ENCODE data around the gene PDE7B. TPM values are rescaled to one million over a fixed set of nuclear protein-coding genes. Genes with fewer than 3 reads are reported as not detected.

Gene PDE7B
- polyA plus RNA-seq, 1 of the 3 experiments (the other 2 are of a cell fraction), result 1.9 TPM

DNA sequence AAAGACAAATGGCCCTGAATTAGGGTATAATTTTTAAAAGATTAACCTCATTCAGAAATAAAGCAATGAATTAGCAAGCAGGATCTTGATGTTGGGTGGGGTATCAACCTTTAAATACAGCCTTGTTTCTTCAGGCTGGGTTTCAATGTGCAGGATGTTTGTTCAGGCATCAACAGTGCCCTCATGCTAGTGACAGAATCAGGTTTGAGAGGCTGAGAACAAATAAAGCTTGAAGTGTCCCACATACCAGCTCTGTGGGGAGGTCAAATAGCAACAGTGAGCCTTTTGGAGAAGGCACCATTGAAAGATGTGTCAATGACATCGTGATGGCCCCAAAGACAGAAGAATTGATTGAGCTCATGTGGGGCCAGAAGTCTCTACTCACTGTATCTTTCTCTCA lies 330.4 kb downstream of the PDE7B start:
- H3K9me2 ChIP-seq, result no peaks in the 10 kb centered on the region
- H3K4me3 ChIP-seq (ENCODE audit: low read depth in 2 of 2, low read length in 1 of 2), result no peak overlapping the region
- ChIA-PET CTCF (no interaction called here), POLR2A (no interaction called here)
- H3K4me1 ChIP-seq (ENCODE audit: control insufficient read depth in 1 of 2, insufficient read depth in 2 of 2, low read depth in 1 of 2, low read length in 1 of 2), result peaks cover 0 to 2% of the 10 kb centered on the region in 2 experiments; a peak in 1 of 4 replicates
- H3K36me3 ChIP-seq (replicated peaks in 1 of 2; ENCODE audit: control insufficient read depth in 1 of 2, insufficient read depth in 2 of 2, low read length in 1 of 2), result peaks cover 1 to 3% of the 10 kb centered on the region in 2 experiments
- H3K79me2 ChIP-seq (ENCODE audit: insufficient read depth), result no peaks in the 10 kb centered on the region
- no peak overlapping the region for H3K27ac ChIP-seq (ENCODE audit: low read depth in 2 of 2, low read length in 1 of 2)
- H3K4me2 ChIP-seq, result no peak overlapping the region
- no peak overlapping the region for H3K9ac ChIP-seq
- TF ChIP-seq EP300 (IDR thresholded peaks at IDR 0.05; ENCODE audit: borderline replicate concordance in 1 of 2, low read depth in 1 of 2, low read length in 1 of 2) (no peak), ELF1 (IDR thresholded peaks at IDR 0.05) (no peak), CHD2 (IDR thresholded peaks at IDR 0.05; ENCODE audit: low read length, partially characterized antibody) (no peak), TAF1 (IDR thresholded peaks at IDR 0.05; ENCODE audit: borderline replicate concordance, low read depth, low read length) (no peak), RAD21 (IDR thresholded peaks at IDR 0.05; ENCODE audit: low read length) (no peak), TCF12 (IDR thresholded peaks at IDR 0.05) (no peak), JUND (IDR thresholded peaks at IDR 0.05) (no peak), FOSL2 (IDR thresholded peaks at IDR 0.05; ENCODE audit: borderline replicate concordance, low read depth) (no peak), USF1 (IDR thresholded peaks at IDR 0.05; ENCODE audit: borderline replicate concordance, low read depth) (no peak), RXRA (IDR thresholded peaks at IDR 0.05; ENCODE audit: borderline replicate concordance, low read depth) (no peak), GABPA (IDR thresholded peaks at IDR 0.05; ENCODE audit: low read depth) (no peak), EZH2phosphoT487 (IDR thresholded peaks at IDR 0.05; ENCODE audit: borderline replicate concordance, low read depth) (no peak), PBX3 (IDR thresholded peaks at IDR 0.05) (no peak), FOXM1 (IDR thresholded peaks at IDR 0.05; ENCODE audit: low read depth) (no peak), SIN3A (IDR thresholded peaks at IDR 0.05; ENCODE audit: borderline replicate concordance, low read depth, low read length) (no peak), POLR2AphosphoS5 (IDR thresholded peaks at IDR 0.05; ENCODE audit: low read depth, low read length) (no peak)
- WGBS (ENCODE audit: low lambda C conversion rate), result 90% methylated on average over 1 of the region's 1 CpG
- no peaks in the 10 kb centered on the region for H3K9me3 ChIP-seq
- DNase-seq, result no peak
- H3K27me3 ChIP-seq (ENCODE audit: insufficient read depth), result no peaks in the 10 kb centered on the region
- no peaks in the 10 kb centered on the region for H4K20me1 ChIP-seq (ENCODE audit: insufficient read depth)
- H3F3A ChIP-seq (replicated peaks; ENCODE audit: insufficient read depth), result no peaks in the 10 kb centered on the region
- no peak overlapping the region for H2AFZ ChIP-seq (ENCODE audit: low read depth)

DNA sequence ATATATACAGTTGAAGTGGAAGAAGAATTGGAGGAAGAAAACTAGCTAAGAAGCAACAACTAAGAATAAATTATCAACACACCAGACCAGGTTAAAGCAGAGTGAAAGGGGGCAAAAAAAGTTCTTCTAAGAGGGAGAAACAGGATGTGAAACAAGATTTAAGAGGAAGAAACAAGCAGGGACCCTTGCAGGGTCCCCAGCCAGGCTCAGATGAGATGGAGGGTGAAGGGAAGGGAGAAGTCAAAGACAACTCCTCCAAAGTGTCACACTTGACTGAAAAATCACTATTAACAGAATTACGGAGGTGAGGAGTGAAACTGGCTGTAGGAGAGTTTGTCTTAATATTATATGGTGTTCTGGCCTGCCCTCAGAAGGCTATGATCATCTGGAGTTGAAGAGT lies 333.2 kb downstream of the PDE7B start:
- CTCF ChIA-PET, result interaction anchor here (0.6 to 0.7 kb wide), 2 partner anchors 40 to 323 kb away, joined by 3 read pairs; no protein-coding TSS in a partner anchor
- Histone ChIP-seq H4K20me1 (ENCODE audit: insufficient read depth) (no peaks in the 10 kb centered on the region), H3F3A (replicated peaks; ENCODE audit: insufficient read depth) (no peaks in the 10 kb centered on the region), H3K4me2 (no peak overlapping the region), H3K4me1 (ENCODE audit: control insufficient read depth in 1 of 2, insufficient read depth in 2 of 2, low read depth in 1 of 2, low read length in 1 of 2) (peaks cover 0 to 2% of the 10 kb centered on the region in 2 experiments; a peak in 1 of 4 replicates), H3K9me3 (no peaks in the 10 kb centered on the region), H3K9me2 (no peaks in the 10 kb centered on the region), H3K27ac (ENCODE audit: low read depth in 2 of 2, low read length in 1 of 2) (no peak overlapping the region), H3K79me2 (ENCODE audit: insufficient read depth) (no peaks in the 10 kb centered on the region), H3K27me3 (ENCODE audit: insufficient read depth) (no peaks in the 10 kb centered on the region), H3K9ac (no peak overlapping the region), H2AFZ (ENCODE audit: low read depth) (no peak overlapping the region), H3K4me3 (ENCODE audit: low read depth in 2 of 2, low read length in 1 of 2) (no peak overlapping the region), H3K36me3 (replicated peaks in 1 of 2; ENCODE audit: control insufficient read depth in 1 of 2, insufficient read depth in 2 of 2, low read length in 1 of 2) (peaks cover 5% of the 10 kb centered on the region in 2 experiments)
- POLR2A ChIA-PET, result no interaction called here
- TF ChIP-seq RCOR1 (IDR thresholded peaks at IDR 0.05; ENCODE audit: low read length), result no peak
- no peak for TF ChIP-seq POLR2AphosphoS5 (IDR thresholded peaks at IDR 0.05; ENCODE audit: low read depth, low read length)
- no peak for TF ChIP-seq IRF3 (IDR thresholded peaks at IDR 0.05; ENCODE audit: low read depth, low read length)
- TF ChIP-seq NFIC (IDR thresholded peaks at IDR 0.05; ENCODE audit: borderline replicate concordance), result no peak
- no peak for TF ChIP-seq FOXJ3 (CRISPR knock-in tag; IDR thresholded peaks at IDR 0.05)
- TF ChIP-seq RAD21 (IDR thresholded peaks at IDR 0.05; ENCODE audit: low read length), result no peak
- DNase-seq, result no peak
- WGBS (ENCODE audit: low lambda C conversion rate), result 80% methylated on average over 1 of the region's 1 CpG

All from SK-N-SH (cell line).